SK-MEL-5 (cell line): ENCODE results near the gene OSBPL5. TPM values are rescaled to one million over a fixed set of nuclear protein-coding genes. Genes with fewer than 3 reads are reported as not detected.

ENCODE experiments used
- DNase-seq: peaks from one replicate; pipeline ENCODE4 v3.0.0-alpha.2; 2016; ENCODE audit warnings: low read depth, low spot score
- in situ Hi-C: cut with HindIII; loops from 2 replicates; pipeline ENCODE4 v1.10.0; 2016; ENCODE audit warnings: low sequenced_read_pairs, high pct_unique_total_duplicates, low pct_unique_long_range_greater_than_20kb
- total RNA-seq: library from RNA; depleted of rRNA; stranded (reverse); fragments of >200 nt; shearing (Covaris generic); gene quantifications from 2 replicates; pipeline ENCODE4 v1.2.3, GENCODE V29; 2014

Gene OSBPL5
- total RNA-seq, 1 experiment from 2014 or later = 11.7 TPM

DNA sequence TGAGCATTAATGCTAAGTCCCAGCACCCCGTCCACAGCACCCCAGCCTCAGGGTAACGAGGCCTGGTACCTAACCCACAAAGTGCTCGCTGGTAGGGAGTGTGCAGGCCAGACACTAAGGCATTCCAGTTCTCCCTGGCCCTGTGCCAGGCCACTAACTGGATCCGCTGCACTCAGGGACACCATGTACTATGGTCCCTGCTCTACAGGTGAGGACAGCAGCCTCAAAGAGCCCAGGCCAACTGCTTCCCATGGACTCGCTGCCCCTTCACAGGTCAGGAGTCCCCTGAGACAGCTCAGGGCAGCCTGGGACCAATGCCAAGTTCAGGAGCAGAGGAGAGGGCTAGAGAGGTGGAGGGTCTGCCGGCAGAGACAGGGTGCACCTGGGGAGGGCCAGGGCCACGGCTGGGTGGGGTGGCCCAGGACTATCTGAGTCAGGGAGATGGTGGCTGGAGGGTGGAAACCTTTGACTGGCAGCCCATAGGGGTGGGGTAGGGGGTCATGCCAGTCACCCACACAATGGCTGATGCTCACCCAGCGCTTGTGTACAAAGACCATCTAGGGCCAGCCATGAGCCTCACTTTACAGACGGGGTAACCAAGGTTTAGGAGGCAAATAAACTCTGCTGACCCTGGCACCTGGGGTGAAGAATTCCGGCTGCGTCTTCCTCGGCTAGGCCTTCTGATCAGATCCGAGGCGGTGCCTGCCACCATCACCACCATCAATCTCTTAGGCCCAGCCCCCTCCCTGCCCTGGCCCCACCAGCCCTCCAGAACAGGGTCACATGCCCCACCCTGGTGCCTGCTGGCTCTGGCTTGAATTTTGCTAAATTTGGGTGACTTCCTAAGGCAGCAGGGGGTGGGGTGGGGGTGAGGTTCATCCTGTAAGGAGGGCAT, 5.6 kb downstream of the OSBPL5 start:
- in situ Hi-C loops = no loop called here

DNA sequence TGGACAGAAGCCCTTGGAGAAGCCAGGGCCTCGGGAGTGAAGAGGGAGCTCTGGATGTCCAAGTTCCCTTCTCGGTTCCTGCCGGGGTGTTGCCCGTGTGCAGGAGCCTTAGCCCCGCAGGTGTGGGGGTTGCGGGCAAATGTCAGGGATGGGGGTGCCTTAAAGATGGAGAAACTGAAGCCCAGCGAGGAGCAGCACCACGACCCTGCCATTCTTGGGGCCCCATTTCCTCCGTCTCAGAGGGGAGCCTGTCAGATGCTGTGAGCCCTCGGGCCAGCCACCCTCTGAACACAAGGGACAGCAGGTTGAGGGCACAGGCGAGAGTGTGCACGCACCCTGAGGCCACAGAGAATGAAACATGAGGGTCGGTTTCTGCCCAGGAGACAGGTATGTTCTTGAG, 6.3 kb downstream of the OSBPL5 start:
- in situ Hi-C loops = no loop called here
- DNase-seq = no peak

More for the DNA sequence above, 5.6 kb downstream of the OSBPL5 start:
- no peak for DNase-seq

DNA sequence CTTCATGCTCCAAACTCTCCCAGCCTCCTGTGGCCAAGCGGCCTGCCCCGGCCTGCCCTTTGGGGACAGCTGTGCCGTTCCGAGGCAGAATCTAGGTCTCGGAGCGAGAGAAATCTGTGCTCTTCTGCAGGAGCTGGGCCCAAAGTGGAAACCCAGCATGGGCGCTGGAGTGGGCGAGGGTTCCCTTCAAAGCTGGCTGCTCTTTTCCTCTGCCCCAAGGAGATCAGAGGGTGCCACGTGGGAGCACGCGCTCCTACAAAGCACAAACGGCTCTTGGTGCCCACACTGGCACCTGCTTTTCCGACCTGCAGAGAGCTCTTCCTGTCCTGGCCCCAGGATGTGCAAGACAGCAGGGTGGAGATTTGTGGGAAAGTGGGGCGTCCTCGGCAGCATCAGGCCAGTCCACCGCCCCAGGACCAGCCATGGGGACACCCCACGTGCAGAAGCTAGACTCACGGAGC, 6.9 kb downstream of the OSBPL5 start:
- in situ Hi-C loops = no loop called here
- DNase-seq = no peak

DNA sequence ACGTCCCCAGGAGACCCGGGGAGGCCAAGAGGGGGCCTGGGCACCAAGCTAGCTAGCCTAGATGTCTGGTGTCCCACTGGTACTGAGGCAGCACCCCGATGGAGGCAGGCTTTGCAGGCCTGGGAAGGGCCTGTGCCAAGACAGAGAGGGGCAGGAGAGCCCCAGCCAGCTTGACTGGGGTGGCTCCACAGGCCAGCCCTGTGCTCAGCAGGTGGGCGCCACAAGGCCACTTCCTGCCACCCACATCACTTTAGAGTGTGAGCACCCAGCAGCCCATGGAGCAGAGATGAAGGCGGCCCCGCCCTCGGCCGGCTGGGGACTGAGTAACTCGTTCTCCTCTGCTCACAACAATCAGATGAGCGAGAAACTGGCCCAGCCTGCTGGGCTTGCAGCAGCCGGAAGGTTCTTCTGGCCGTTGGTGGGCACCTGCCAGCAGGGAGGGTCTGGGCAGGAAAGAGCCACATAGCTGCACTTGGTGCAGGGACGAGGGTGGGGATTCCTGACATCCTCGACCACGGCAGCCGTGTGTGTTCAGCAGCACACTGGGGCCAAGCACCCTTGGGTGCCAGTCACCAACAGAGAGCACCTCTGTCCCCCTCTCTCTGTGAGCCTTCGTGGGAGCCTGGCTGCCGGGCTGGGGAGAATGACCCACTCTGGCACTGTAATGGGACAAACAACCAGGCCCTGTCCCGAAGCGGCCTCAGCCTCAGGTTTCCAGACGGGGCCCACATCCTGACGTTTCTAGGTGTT, 7.6 kb downstream of the OSBPL5 start:
- in situ Hi-C loops = no loop called here
- no peak for DNase-seq

DNA sequence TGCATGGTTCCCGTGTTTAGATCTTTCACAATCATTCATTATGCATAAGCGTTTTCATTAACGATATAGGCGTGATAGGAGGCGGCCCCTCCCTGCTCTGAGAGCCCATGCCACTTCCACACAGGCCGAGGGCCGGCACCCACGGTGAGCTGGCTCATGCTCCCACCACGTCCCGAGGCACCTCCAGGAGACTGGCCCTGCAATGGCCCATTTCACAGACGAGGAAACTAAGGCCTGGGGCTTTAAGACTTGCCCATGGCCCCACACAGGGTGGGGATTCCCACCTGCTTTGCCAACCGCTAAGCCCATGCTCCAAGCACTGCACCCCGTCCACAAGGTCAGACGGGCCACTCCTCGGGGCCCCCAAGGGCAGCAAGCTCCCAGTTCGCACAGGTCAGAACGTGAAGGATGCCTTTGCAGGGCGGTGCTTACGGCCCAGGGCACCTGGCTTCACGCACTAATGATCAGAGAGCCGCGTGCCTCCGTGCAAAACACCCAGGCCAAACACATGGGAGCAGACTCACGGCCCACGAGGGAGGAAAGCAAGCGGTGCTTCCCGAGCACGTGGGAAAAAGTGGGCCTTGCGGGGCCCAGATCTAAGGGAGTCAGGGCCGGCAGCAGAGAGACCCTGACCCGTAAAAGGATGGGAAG, 8.3 kb downstream of the OSBPL5 start:
- in situ Hi-C loops = no loop called here
- DNase-seq = no peak

DNA sequence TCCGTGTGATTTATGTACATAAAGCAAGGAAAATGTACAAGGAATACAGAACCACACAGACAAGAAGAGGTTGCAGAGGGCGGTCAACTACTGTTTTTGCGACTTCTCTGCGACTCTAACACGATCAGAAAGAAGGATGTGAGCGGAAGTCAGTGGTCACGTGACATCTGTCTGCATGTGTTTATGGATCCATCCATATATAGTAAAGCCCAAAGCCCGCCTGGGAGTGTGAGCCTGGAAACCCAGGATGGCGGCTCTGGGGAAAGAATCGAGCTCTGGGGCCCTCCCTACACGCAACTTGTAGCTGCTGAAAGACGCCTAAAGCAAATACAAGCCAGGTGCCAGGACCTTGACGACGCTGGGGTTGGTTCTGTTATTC, 8.8 kb downstream of the OSBPL5 start:
- in situ Hi-C loops = no loop called here

DNA sequence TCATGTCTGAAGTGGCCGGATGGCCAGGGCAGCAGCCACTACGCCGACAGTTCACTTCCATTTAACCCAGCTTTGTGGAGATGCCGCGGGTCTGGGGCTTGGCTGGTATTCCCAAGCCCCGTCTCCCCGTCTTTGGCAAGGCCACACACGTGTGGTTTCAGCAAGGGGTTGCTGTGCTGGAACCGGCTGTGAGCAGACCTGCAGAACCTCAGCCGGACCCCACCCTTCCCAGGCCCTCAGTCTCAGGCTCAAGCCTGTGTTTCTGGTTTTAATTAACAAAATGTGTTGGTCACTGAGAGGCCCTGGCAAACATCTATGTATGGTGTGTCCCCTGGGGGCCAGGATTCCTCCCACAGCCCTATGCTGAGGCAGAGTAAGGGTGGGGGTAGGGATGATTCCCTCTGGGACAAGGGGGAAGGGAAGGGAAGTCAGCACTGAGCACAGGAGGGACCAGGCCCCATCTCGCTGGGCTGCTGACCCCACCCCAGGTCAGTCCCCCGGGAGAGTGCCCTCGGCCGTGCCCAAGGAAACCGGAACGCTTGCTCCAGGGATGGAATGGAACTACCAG, 9.3 kb downstream of the OSBPL5 start:
- no peak for DNase-seq
- in situ Hi-C loops = no loop called here

More for the DNA sequence above, 8.8 kb downstream of the OSBPL5 start:
- DNase-seq = no peak

DNA sequence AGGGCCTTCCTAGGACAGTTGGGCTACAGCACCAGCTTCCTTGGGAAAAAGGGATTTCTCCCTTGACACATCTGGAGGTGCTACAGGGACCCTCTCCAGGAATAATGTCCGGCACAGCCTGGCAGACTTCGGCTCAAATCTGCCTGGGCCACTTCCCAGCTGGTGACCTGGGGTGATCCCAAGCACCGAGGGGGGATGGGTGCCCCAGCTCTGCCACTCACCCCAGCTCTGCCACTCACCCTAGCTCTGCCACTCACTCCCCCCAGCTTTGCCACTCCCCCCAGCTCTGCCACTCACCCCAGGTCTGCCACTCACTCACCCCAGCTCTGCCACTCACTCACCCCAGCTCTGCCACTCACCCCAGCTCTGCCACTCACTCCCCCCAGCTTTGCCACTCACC, 9.9 kb downstream of the OSBPL5 start:
- DNase-seq = no peak
- in situ Hi-C loops = no loop called here

DNA sequence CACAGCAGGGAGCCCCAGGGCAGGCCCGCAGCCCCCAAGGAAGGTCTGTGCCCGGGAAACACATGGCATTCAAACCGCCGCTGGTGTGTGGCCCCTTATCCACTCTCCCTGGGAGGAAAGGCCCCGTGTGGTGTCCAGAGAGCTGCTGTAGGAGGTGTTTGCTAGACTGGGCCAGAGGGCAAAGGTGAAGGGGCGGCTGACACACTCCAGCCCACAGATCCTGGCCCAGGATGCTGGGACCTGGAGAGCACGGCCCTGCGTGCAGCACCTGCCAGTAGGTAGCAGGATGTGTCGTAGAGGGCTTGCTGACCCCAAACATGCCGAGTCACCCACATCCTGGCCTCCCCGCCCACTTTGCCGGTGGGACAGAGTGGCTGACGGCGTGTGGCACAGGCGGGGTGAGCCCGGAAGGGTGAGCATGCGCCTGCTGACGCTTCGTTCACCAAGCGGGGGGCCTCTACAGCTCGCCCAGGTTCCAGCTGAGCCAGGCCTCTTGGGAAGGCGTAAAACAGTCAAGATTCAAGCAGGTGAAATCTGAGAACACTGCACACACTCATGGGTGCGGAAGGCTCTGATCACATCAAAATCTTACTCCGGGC, 11.0 kb downstream of the OSBPL5 start:
- DNase-seq = no peak
- in situ Hi-C loops = no loop called here

DNA sequence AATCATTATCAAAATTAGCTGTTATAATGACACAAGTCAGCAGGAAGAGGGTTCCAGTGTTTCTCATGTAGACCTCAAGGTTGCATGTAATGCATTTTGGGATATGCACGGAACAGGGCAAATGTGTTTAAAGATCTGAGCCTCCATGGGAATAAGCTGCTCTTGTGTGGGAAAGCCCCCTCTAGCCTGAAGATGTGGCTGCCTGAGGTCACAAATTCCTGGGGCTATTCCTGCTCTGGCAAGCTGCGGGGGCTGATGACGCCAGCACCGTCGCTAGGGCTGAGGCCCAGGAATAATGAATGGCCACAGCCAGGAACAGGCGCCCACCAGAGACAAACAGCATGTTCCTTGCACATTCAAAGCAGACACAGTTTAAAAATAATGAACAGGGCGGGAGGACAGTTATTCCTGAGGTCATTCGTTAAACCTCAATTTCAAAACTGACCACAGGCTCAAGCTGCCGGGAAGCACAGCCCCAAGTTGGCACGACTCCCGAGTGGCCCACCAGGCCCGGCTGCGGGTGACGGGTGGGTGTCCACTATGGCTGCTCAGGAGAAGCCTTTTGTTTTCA, 11.7 kb downstream of the OSBPL5 start:
- in situ Hi-C loops = no loop called here
- DNase-seq = peak; percentile 5

DNA sequence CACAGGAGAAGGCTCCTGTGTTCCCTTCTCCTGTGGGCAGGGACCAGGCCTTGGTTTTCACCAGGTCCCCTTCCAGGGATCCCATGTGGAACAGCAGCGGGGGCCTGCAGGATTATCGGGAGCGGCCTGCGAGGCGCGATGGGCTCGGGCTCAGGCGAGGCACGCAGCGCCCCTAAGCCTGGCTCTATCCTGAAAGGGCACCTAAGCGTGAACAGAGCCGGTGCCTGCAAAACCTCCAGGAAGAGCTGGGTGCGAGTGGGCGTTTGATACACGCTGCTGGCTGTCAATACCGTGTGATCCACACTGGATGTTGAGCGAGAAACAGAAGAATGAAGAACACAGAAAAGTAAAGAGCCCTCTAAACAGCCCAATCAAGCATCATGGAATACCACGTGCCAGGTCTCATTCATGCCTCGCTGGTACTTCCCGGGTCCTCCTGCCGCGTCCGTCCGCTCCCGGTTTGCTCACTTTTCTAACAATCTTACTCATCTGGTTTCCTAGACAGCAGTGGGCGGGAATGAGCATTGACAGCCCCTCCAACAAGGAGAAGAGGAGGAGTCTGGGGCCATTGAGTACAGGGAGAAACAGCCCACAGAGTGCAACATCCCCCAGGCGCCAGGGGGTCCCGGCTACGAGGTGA, 12.5 kb downstream of the OSBPL5 start:
- in situ Hi-C loops = no loop called here
- no peak for DNase-seq

DNA sequence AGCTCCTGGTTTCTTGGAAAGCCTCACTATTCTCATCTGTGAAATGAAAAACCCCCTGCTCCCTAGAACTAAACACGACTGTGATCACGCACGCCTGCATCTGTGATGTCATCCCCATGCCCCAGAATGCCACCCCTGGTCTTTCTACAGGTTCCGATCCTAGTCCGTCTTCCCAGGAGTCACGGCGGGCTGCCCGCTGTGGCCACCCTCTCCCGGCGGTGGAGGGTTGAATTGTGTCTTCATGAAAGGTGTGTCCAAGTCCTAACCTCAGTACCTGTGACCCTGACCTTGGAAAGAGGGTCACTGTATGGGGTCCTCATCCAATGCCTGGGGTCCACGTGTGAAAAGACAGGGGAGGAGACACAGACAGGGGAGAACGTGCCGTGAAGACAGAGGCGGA, 14.4 kb downstream of the OSBPL5 start:
- no peak for DNase-seq
- in situ Hi-C loops = no loop called here

DNA sequence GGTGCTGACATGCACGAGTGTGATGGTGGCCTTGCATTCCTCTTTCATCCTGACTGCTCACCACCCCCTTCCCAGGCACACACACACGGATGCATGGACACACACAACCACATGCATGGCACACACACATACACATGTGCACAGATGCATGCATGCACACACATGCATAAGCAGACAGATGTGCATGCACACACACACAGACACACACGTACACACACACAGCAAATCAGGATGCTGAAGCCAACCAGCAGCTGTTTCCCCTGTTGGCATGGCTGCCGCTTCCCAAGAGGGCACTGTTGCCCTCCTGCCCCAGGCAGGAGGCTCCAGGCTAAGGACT, 15.3 kb downstream of the OSBPL5 start:
- no peak for DNase-seq
- in situ Hi-C loops = no loop called here

DNA sequence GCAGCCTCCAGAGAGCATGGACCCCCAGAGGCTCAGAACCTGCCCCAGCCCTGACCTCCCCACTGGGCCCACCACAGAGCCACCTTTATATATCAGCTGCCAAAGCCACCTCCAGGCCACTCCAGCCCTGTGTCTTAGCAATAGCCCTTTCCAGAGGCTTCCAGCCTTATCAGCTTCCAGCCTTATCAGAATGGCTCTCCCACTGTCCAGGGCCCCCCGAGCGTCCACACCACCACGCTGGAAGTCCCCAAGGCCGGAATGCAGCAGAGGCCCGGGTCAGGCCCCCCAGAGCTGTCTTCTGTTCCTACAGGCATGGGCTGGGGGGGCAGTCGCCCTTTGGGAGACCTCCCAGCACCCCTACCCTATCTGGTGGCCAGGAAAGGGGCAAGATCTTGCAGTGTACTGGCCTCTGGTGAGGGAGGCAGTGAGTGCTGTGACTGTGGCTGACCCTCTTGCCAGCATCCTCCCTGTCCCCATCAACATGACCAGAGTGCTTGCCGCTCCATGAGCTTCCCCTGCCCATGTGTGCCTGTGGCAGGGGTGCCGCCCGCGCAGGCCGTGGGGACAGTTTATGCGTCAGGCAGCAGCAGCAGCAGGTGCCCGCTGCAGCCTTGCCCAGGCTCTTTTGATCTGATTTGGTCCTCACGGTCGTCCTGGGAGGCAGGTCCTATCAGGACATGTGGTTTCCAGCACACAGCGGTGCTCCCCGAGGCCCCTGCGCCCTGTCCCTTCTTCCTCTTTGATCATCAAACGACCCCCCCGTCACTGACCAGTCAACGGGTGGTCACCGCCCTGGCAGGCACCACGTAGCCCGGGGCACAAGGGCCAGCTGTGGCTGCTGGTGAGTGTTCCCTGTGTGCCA, 15.9 kb downstream of the OSBPL5 start:
- in situ Hi-C loops = no loop called here

DNA sequence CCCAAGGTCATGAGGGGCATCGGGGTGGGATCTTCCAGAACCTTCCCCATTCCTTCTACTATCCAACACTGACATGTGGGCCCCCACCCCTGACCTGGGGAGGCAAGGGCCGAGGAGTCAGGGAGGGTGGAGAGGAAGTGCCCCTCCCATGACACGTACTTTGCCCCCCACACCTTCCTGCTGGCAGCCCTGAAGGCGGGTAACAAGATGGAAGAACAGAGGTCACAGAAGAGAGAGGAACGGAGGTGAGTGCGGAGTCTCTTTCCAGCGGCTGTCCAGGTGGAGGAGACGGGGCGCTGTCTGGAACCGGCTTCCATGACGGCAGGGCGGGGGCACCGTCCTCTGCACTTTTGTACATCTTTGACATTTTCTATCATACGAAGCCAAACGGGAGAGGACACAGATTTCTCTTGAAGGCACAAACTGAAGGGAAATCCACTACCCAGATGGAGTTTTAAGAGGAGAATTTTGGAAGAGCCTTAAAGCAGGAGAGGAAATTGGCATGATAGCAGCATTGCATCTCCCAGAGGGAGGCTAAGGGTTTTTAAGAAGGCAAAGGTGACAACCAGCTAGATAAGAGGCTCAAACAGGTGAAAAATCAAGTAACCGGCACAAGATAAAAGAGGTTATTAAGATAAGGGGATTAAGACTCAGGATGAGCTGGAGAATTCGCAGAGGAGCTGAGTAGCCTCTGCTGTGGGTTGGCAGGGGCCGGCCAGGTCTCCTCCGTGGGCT, 16.7 kb downstream of the OSBPL5 start:
- no peak for DNase-seq

More for the DNA sequence above, 15.9 kb downstream of the OSBPL5 start:
- no peak for DNase-seq

DNA sequence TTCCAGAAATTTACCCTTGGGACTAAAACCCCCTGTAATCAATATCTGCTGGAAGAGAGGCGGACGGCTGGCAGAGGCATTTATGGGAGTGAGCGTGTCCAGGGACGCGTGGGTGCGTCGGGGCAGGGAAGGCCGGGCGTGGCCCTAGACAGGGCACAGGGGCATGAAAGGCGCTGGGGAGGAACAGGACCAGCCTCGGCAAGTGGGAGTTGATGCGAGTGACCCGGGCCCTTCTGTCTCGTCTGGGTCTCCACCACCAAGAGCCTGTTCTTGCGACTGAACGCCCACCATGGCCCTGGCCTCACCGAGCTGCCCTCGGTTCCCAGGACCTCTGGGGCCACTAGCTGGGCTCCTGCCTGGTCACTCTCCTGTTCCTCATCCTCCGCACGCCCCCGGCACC, 17.5 kb downstream of the OSBPL5 start:
- no peak for DNase-seq
- in situ Hi-C loops = no loop called here

More for the DNA sequence above, 16.7 kb downstream of the OSBPL5 start:
- in situ Hi-C loops = no loop called here
